Fibroblast of lung (primary cell): ENCODE results near the gene NMNAT2.

Experiments
- CTCF ChIP-seq, 2 donors: IDR thresholded peaks in 1 of 2; conservative IDR thresholded peaks in 1 of 2; 1 replicate in 1 of 2; 2 replicates in 1 of 2; pipeline ENCODE4 v1.5.1; 2011 to 2012; ENCODE audit warnings: low read length in 2 of 2, control low read depth in 1 of 2, inconsistent platforms in 1 of 2, low read depth in 1 of 2, mild to moderate bottlenecking in 1 of 2
- EZH2 ChIP-seq: IDR thresholded peaks from 2 replicates; pipeline ENCODE4 v1.5.1; 2012; ENCODE audit warnings: low read length, control low read depth, mild to moderate bottlenecking; ENCODE audit errors: missing control alignments

- TF ChIP-seq CTCF (conservative IDR thresholded peaks at IDR 0.05 in 1 of 2, IDR thresholded peaks at IDR 0.05 in 1 of 2; ENCODE audit: low read depth in 1 of 2, low read length in 2 of 2) (no peak), EZH2 (no peak)
These were observed 25.3 kb upstream of the NMNAT2 start for GRCh38 chr1:183443466-183443865.
